Neutrophil (primary cell): ENCODE results near the gene OTOS.

ENCODE experiments used
- H3K27ac ChIP-seq: fragments of 200-600 bp; sonication (generic); 2 replicates; pipeline ENCODE4 v1.5.1; 2016; ENCODE audit warnings: mild to moderate bottlenecking, moderate library complexity
- H3K27me3 ChIP-seq: fragments of 200-600 bp; sonication (generic); 2 replicates; pipeline ENCODE4 v1.6.0; 2016; ENCODE audit warnings: mild to moderate bottlenecking
- H3K36me3 ChIP-seq: fragments of 200-600 bp; sonication (generic); 2 replicates; pipeline ENCODE4 v1.5.1; 2017
- H3K4me1 ChIP-seq, 2 experiments: fragments of 200-600 bp in 1 of 2; sonication (generic) in 1 of 2; 1 replicate in 1 of 2; 2 replicates in 1 of 2; pipeline versions ENCODE4 v1.5.1 to v1.6.1; 2013 to 2016; ENCODE audit warnings: low read depth in 1 of 2, low read length in 1 of 2, mild to moderate bottlenecking in 1 of 2, moderate library complexity in 1 of 2; ENCODE audit not compliant: control insufficient read depth in 1 of 2, insufficient read depth in 1 of 2
- H3K4me3 ChIP-seq, 2 experiments: fragments of 200-600 bp in 1 of 2; sonication (generic) in 1 of 2; 1 replicate in 1 of 2; 2 replicates in 1 of 2; pipeline ENCODE4 v1.5.1; 2013 to 2016; ENCODE audit warnings: low read depth in 1 of 2, low read length in 1 of 2, mild to moderate bottlenecking in 1 of 2, moderate library complexity in 1 of 2
- H3K9me3 ChIP-seq: fragments of 200-600 bp; sonication (generic); 2 replicates; pipeline ENCODE4 v1.5.1; 2016
- CTCF ChIP-seq: fragments of 200-600 bp; sonication (generic); IDR thresholded peaks from 2 replicates; pipeline ENCODE4 v1.5.1; 2016; ENCODE audit warnings: antibody characterized with exemption

Gene OTOS

GRCh38 chr2:240098349-240098748, 42.1 kb downstream of the OTOS start:
- Histone ChIP-seq H3K27me3 (peaks cover 81% of the 10 kb centered on the region), H3K4me3 (no peak overlapping the region), H3K27ac (no peak overlapping the region)

GRCh38 chr2:240095556-240096523, 44.6 kb downstream of the OTOS start:
- H3K4me1 ChIP-seq, result no peaks in the 10 kb centered on the region
- H3K27me3 ChIP-seq, result peaks cover 82% of the 10 kb centered on the region
- no peak overlapping the region for H3K27ac ChIP-seq
- no peak for TF ChIP-seq CTCF
- no peak overlapping the region for H3K4me3 ChIP-seq
- no peaks in the 10 kb centered on the region for H3K9me3 ChIP-seq
- no peaks in the 10 kb centered on the region for H3K36me3 ChIP-seq

More at GRCh38 chr2:240098349-240098748, 42.1 kb downstream of the OTOS start:
- Histone ChIP-seq H3K36me3 (no peaks in the 10 kb centered on the region), H3K4me1 (no peaks in the 10 kb centered on the region), H3K9me3 (no peaks in the 10 kb centered on the region)
- no peak for TF ChIP-seq CTCF

- H3K4me3 ChIP-seq, result no peak overlapping the region
- no peaks in the 10 kb centered on the region for H3K4me1 ChIP-seq
- H3K9me3 ChIP-seq, result no peaks in the 10 kb centered on the region
- TF ChIP-seq CTCF, result no peak
- no peak overlapping the region for H3K27ac ChIP-seq
- peaks cover 28% of the 10 kb centered on the region for H3K27me3 ChIP-seq
- no peaks in the 10 kb centered on the region for H3K36me3 ChIP-seq
Measured at GRCh38 chr2:240089306-240089705, 51.2 kb downstream of the OTOS start.
